Aortic smooth muscle cell (primary cell): ENCODE data around the gene TAF11L10. TPM values are rescaled to one million over a fixed set of nuclear protein-coding genes. Genes with fewer than 3 reads are reported as not detected.

Experiments used
- total RNA-seq: library from RNA; depleted of rRNA; stranded (reverse); fragments of >200 nt; gene quantifications from 2 replicates; pipeline ENCODE4 v1.2.3, GENCODE V29; 2014

TAF11L10 gene
- not detected in 2 replicates for total RNA-seq

GRCh38 chr5:17597728-17598127, at the start of gene TAF11L10:
TSS of gene TAF11L10 (minus strand) at chr5:17597828.

DNA sequence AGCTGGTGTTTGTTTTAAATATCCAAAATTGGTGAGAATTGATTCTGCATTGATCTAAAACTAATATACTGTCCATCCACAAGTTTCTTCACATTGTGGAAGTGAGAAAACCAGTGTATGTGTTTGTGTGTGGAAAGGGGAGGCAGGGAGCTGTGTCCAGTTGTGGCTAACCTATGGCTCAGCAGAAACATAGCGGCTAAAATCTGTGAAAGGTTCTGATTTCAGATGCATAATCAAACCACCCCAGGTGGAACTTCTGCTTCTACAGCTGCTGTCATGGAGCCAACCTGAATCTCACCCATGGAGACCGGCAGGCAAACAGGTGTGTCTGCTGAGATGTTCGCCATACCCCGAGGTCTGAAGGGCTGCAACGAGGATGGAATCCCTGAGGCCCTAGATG, 36.5 kb upstream of the TAF11L10 start, which contains the start of gene TAF11L14:
TAF11L14 (plus strand) TSS at position 301 of the 400 bp plus-strand sequence.

GRCh38 chr5:17631788-17632187, 34.2 kb upstream of the TAF11L10 start, which contains the start of gene TAF11L13:
TSS of gene TAF11L13 (plus strand) at chr5:17632088.

GRCh38 chr5:17610092-17610491, 12.5 kb upstream of the TAF11L10 start, which contains the start of gene TAF11L12:
TSS of gene TAF11L12 (plus strand) at chr5:17610392.

DNA sequence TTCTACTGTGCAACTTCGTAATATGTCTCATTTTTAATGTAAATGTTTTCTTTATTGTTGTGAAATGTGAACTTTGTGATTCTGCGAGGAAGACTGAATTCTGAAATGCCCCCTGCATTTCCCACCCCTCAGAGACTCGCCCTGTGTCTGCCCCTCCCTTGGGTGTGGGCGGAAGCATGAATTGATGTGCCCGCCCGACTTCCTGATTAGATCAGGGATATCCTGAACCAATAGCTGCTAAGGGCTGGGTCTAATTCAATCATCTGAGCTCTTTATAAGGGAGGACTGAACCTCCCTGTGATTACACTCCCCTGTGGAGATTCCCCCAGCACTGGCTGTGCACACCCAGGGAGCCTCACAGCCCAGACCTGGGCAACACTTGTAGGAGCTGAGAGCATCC, 6.3 kb upstream of the TAF11L10 start, which contains the start of gene TAF11L11:
TAF11L11 (plus strand) TSS at position 304 of the 400 bp plus-strand sequence.

DNA sequence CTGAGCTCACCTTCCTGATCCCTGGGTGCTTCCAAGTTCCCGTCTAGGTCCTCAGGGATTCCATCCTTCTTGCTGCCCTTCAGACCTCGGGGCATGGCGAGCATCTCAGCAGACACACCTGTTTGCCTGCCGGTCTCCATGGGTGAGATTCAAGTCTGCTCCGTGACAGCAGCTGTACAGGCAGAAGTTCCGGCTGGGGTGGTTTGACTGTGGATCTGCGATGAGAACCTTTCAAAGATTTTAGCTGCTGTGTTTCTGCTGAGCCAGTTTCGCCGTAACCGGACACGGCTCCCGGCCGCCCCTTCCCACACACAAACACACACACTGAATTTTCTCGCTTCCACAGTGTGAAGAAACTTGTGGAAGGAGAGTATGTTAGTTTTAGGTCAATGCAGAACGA, 3.4 kb downstream of the TAF11L10 start, which contains the start of gene TAF11L9:
TAF11L9 (minus strand) TSS at position 140 of the 400 bp plus-strand sequence.

DNA sequence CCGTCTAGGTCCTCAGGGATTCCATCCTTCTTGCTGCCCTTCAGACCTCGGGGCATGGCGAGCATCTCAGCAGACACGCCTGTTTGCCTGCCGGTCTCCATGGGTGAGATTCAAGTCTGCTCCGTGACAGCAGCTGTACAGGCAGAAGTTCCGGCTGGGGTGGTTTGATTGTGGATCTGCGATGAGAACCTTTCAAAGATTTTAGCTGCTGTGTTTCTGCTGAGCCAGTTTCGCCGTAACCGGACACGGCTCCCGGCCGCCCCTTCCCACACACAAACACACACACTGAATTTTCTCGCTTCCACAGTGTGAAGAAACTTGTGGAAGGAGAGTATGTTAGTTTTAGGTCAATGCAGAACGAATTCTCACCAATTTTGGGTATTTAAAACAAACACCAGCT, 6.8 kb downstream of the TAF11L10 start, which contains the start of gene TAF11L8:
TAF11L8 (minus strand) TSS at position 101 of the 400 bp plus-strand sequence.

DNA sequence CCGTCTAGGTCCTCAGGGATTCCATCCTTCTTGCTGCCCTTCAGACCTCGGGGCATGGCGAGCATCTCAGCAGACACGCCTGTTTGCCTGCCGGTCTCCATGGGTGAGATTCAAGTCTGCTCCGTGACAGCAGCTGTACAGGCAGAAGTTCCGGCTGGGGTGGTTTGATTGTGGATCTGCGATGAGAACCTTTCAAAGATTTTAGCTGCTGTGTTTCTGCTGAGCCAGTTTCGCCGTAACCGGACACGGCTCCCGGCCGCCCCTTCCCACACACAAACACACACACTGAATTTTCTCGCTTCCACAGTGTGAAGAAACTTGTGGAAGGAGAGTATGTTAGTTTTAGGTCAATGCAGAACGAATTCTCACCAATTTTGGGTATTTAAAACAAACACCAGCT, 12.0 kb downstream of the TAF11L10 start, which contains the start of gene TAF11L7:
TAF11L7 (minus strand) TSS at position 101 of the 400 bp plus-strand sequence.

Other genes starting within 250 kb of the TAF11L10 start
- not detected in 2 replicates for gene TAF11L2, start 99.6 kb downstream of the TAF11L10 start, total RNA-seq
- not detected in 2 replicates for gene TAF11L3, start 79.5 kb downstream of the TAF11L10 start, total RNA-seq
- not detected in 2 replicates for gene TAF11L4, start 76.0 kb downstream of the TAF11L10 start, total RNA-seq
- gene TAF11L5, start 72.6 kb downstream of the TAF11L10 start, total RNA-seq = not detected in 2 replicates
- gene TAF11L6, start 69.2 kb downstream of the TAF11L10 start, total RNA-seq = not detected in 2 replicates
- not detected in 2 replicates for gene TAF11L7, start 12.1 kb downstream of the TAF11L10 start, total RNA-seq
- gene TAF11L8, start 6.9 kb downstream of the TAF11L10 start, total RNA-seq = not detected in 2 replicates
- gene TAF11L9, start 3.4 kb downstream of the TAF11L10 start, total RNA-seq = not detected in 2 replicates
- gene TAF11L11, start 6.4 kb upstream of the TAF11L10 start, total RNA-seq = not detected in 2 replicates
- not detected in 2 replicates for gene TAF11L12, start 12.6 kb upstream of the TAF11L10 start, total RNA-seq
- not detected in 2 replicates for gene TAF11L13, start 34.3 kb upstream of the TAF11L10 start, total RNA-seq
- not detected in 2 replicates for gene TAF11L14, start 36.6 kb upstream of the TAF11L10 start, total RNA-seq